NCI-H1105 (cell line): ENCODE data around the gene LTB4R.

ENCODE experiments used
- DNase-seq: peaks from one replicate; lab custom pipeline; 2025; lab: John Stamatoyannopoulos, UW

The LTB4R gene

GRCh38 chr14:24278424-24278823 is 32.9 kb upstream of the LTB4R start:
- no peak for DNase-seq

- DNase-seq = no peak
Observed at GRCh38 chr14:24279301-24280186, 31.8 kb upstream of the LTB4R start.

GRCh38 chr14:24280797-24281460 is 30.4 kb upstream of the LTB4R start:
- DNase-seq = no peak

- DNase-seq = no peak
Observed at GRCh38 chr14:24281636-24282035, 29.7 kb upstream of the LTB4R start.

- no peak for DNase-seq
Observed at GRCh38 chr14:24282736-24283135, 28.6 kb upstream of the LTB4R start.

- no peak for DNase-seq
Observed at GRCh38 chr14:24283796-24284460, 27.4 kb upstream of the LTB4R start.

- DNase-seq = no peak
Observed at GRCh38 chr14:24284501-24285035, 26.7 kb upstream of the LTB4R start.

GRCh38 chr14:24285351-24285750 is 26.0 kb upstream of the LTB4R start:
- DNase-seq = no peak

- DNase-seq = no peak
Observed at GRCh38 chr14:24286996-24287395, 24.3 kb upstream of the LTB4R start.

- no peak for DNase-seq
Observed at GRCh38 chr14:24289649-24290280, 21.5 kb upstream of the LTB4R start.

GRCh38 chr14:24290746-24291145 is 20.6 kb upstream of the LTB4R start:
- DNase-seq = no peak

- no peak for DNase-seq
Observed at GRCh38 chr14:24291446-24292117, 19.7 kb upstream of the LTB4R start.

GRCh38 chr14:24292118-24292807 is 19.0 kb upstream of the LTB4R start:
- DNase-seq = no peak

- DNase-seq = no peak
Observed at GRCh38 chr14:24293525-24293924, 17.8 kb upstream of the LTB4R start.

- DNase-seq = peak; percentile 56
Observed at GRCh38 chr14:24296341-24297157, 14.8 kb upstream of the LTB4R start.

- peak; percentile 8 for DNase-seq
Observed at GRCh38 chr14:24297190-24297964, 13.9 kb upstream of the LTB4R start.

GRCh38 chr14:24298892-24299254 is 12.4 kb upstream of the LTB4R start:
- DNase-seq = no peak

- peak; percentile 79 for DNase-seq
Observed at GRCh38 chr14:24299255-24300191, 11.8 kb upstream of the LTB4R start, which contains the start of the genes DHRS1 and NOP9. Gene DHRS1 (minus strand): TSS chr14:24299780. CDS start chr14:24299106, 674 bp downstream. Gene NOP9 (plus strand): TSS chr14:24299850. CDS start chr14:24299955, 105 bp downstream.
